KOPT-K1 (cell line): ENCODE results near the gene DPH1.

Source experiments
- H3K27ac ChIP-seq: fragments of 200-600 bp; sonication (generic); 2 replicates; pipeline ENCODE4 v1.5.1; 2016; ENCODE audit warnings: antibody characterized with exemption, mild to moderate bottlenecking, low read depth, low read length; ENCODE audit not compliant: poor library complexity, severe bottlenecking
- H3K36me3 ChIP-seq: fragments of 200-600 bp; sonication (generic); 2 replicates; pipeline ENCODE4 v1.5.1; 2017; ENCODE audit warnings: antibody characterized with exemption, mild to moderate bottlenecking, low read length, moderate library complexity; ENCODE audit not compliant: insufficient read depth
- H3K9me3 ChIP-seq: fragments of 200-600 bp; sonication (generic); 2 replicates; pipeline ENCODE4 v1.5.1; 2017; ENCODE audit warnings: antibody characterized with exemption, low read length, mild to moderate bottlenecking; ENCODE audit not compliant: insufficient read depth, poor library complexity, severe bottlenecking

The DPH1 gene

GRCh38 chr17:2057175-2057759, 27.3 kb downstream of the DPH1 start:
- no peak overlapping the region for H3K27ac ChIP-seq
- peaks cover 26% of the 10 kb centered on the region; the same call in 1 of the 2 replicates for H3K36me3 ChIP-seq
- no peaks in the 10 kb centered on the region for H3K9me3 ChIP-seq

- H3K9me3 ChIP-seq, result no peaks in the 10 kb centered on the region
- H3K27ac ChIP-seq, result no peak overlapping the region
- H3K36me3 ChIP-seq, result peaks cover 33% of the 10 kb centered on the region; the same call in 1 of the 2 replicates
Observed at GRCh38 chr17:2057760-2058585, 28.0 kb downstream of the DPH1 start.

- peaks cover 42% of the 10 kb centered on the region for H3K36me3 ChIP-seq
- H3K9me3 ChIP-seq, result no peaks in the 10 kb centered on the region
- no peak overlapping the region for H3K27ac ChIP-seq
Observed at GRCh38 chr17:2058586-2059546, 28.9 kb downstream of the DPH1 start.

GRCh38 chr17:2059547-2060384, 29.8 kb downstream of the DPH1 start:
- peaks cover 51% of the 10 kb centered on the region for H3K36me3 ChIP-seq
- H3K9me3 ChIP-seq, result no peaks in the 10 kb centered on the region
- no peak overlapping the region for H3K27ac ChIP-seq

GRCh38 chr17:2060385-2060658, 30.4 kb downstream of the DPH1 start:
- H3K36me3 ChIP-seq, result peaks cover 57% of the 10 kb centered on the region
- H3K9me3 ChIP-seq, result no peaks in the 10 kb centered on the region
- H3K27ac ChIP-seq, result no peak overlapping the region

- no peak overlapping the region for H3K27ac ChIP-seq
- H3K36me3 ChIP-seq, result peaks cover 62% of the 10 kb centered on the region
- no peaks in the 10 kb centered on the region for H3K9me3 ChIP-seq
Observed at GRCh38 chr17:2060681-2061440, 30.9 kb downstream of the DPH1 start.

- Histone ChIP-seq H3K27ac (no peak overlapping the region), H3K9me3 (no peaks in the 10 kb centered on the region), H3K36me3 (peaks cover 68% of the 10 kb centered on the region)
Observed at GRCh38 chr17:2061441-2061958, 31.5 kb downstream of the DPH1 start.

- Histone ChIP-seq H3K9me3 (no peaks in the 10 kb centered on the region), H3K36me3 (peaks cover 78% of the 10 kb centered on the region), H3K27ac (no peak overlapping the region)
Observed at GRCh38 chr17:2062571-2063183, 32.7 kb downstream of the DPH1 start.

GRCh38 chr17:2063261-2064146, 33.6 kb downstream of the DPH1 start:
- no peaks in the 10 kb centered on the region for H3K9me3 ChIP-seq
- peaks cover 78% of the 10 kb centered on the region for H3K36me3 ChIP-seq
- no peak overlapping the region for H3K27ac ChIP-seq

- no peak overlapping the region for H3K27ac ChIP-seq
- no peaks in the 10 kb centered on the region for H3K9me3 ChIP-seq
- H3K36me3 ChIP-seq, result peaks cover 78% of the 10 kb centered on the region
Observed at GRCh38 chr17:2064147-2064489, 34.2 kb downstream of the DPH1 start.

- no peaks in the 10 kb centered on the region for H3K9me3 ChIP-seq
- no peak overlapping the region for H3K27ac ChIP-seq
- peaks cover 78% of the 10 kb centered on the region for H3K36me3 ChIP-seq
Observed at GRCh38 chr17:2064520-2064971, 34.6 kb downstream of the DPH1 start.

- H3K27ac ChIP-seq, result peak overlapping the region; percentile 93
- H3K9me3 ChIP-seq, result no peaks in the 10 kb centered on the region
- H3K36me3 ChIP-seq, result peaks cover 73% of the 10 kb centered on the region
Observed at GRCh38 chr17:2064980-2065785, 35.2 kb downstream of the DPH1 start.
